KOPT-K1 (cell line): ENCODE data around the gene FOXF2.

Source experiments
- H3K27ac ChIP-seq: fragments of 200-600 bp; sonication (generic); 2 replicates; pipeline ENCODE4 v1.5.1; 2016; ENCODE audit warnings: antibody characterized with exemption, mild to moderate bottlenecking, low read depth, low read length; ENCODE audit not compliant: poor library complexity, severe bottlenecking
- H3K36me3 ChIP-seq: fragments of 200-600 bp; sonication (generic); 2 replicates; pipeline ENCODE4 v1.5.1; 2017; ENCODE audit warnings: antibody characterized with exemption, mild to moderate bottlenecking, low read length, moderate library complexity; ENCODE audit not compliant: insufficient read depth
- H3K9me3 ChIP-seq: fragments of 200-600 bp; sonication (generic); 2 replicates; pipeline ENCODE4 v1.5.1; 2017; ENCODE audit warnings: antibody characterized with exemption, low read length, mild to moderate bottlenecking; ENCODE audit not compliant: insufficient read depth, poor library complexity, severe bottlenecking

The FOXF2 gene

GRCh38 chr6:1383729-1384548, 5.4 kb upstream of the FOXF2 start:
- no peak overlapping the region for H3K27ac ChIP-seq
- no peaks in the 10 kb centered on the region for H3K36me3 ChIP-seq
- no peaks in the 10 kb centered on the region for H3K9me3 ChIP-seq

GRCh38 chr6:1384549-1385128, 4.7 kb upstream of the FOXF2 start:
- Histone ChIP-seq H3K9me3 (no peaks in the 10 kb centered on the region), H3K36me3 (no peaks in the 10 kb centered on the region), H3K27ac (no peak overlapping the region)

GRCh38 chr6:1385129-1386037, 4.0 kb upstream of the FOXF2 start:
- no peaks in the 10 kb centered on the region for H3K9me3 ChIP-seq
- H3K36me3 ChIP-seq, result no peaks in the 10 kb centered on the region
- no peak overlapping the region for H3K27ac ChIP-seq

GRCh38 chr6:1386038-1386709, 3.2 kb upstream of the FOXF2 start:
- Histone ChIP-seq H3K36me3 (no peaks in the 10 kb centered on the region), H3K9me3 (no peaks in the 10 kb centered on the region), H3K27ac (no peak overlapping the region)

- H3K36me3 ChIP-seq, result no peaks in the 10 kb centered on the region
- no peak overlapping the region for H3K27ac ChIP-seq
- H3K9me3 ChIP-seq, result no peaks in the 10 kb centered on the region
These were observed 1.9 kb upstream of the FOXF2 start for GRCh38 chr6:1387538-1387875.

- Histone ChIP-seq H3K9me3 (no peaks in the 10 kb centered on the region), H3K27ac (no peak overlapping the region), H3K36me3 (no peaks in the 10 kb centered on the region)
These were observed 1.3 kb upstream of the FOXF2 start for GRCh38 chr6:1387876-1388629.

GRCh38 chr6:1388630-1389368, 577 bp upstream of the FOXF2 start:
- H3K36me3 ChIP-seq, result no peaks in the 10 kb centered on the region
- no peak overlapping the region for H3K27ac ChIP-seq
- no peaks in the 10 kb centered on the region for H3K9me3 ChIP-seq

GRCh38 chr6:1390133-1390945, 963 bp downstream of the FOXF2 start:
- Histone ChIP-seq H3K36me3 (no peaks in the 10 kb centered on the region), H3K27ac (no peak overlapping the region)

GRCh38 chr6:1390946-1391799, 1.8 kb downstream of the FOXF2 start:
- Histone ChIP-seq H3K36me3 (no peaks in the 10 kb centered on the region), H3K27ac (no peak overlapping the region)

More at GRCh38 chr6:1390133-1390945, 963 bp downstream of the FOXF2 start:
- H3K9me3 ChIP-seq, result no peaks in the 10 kb centered on the region

GRCh38 chr6:1391800-1392309, 2.5 kb downstream of the FOXF2 start:
- Histone ChIP-seq H3K27ac (no peak overlapping the region), H3K36me3 (no peaks in the 10 kb centered on the region), H3K9me3 (no peaks in the 10 kb centered on the region)

More at GRCh38 chr6:1390946-1391799, 1.8 kb downstream of the FOXF2 start:
- H3K9me3 ChIP-seq, result no peaks in the 10 kb centered on the region

- Histone ChIP-seq H3K27ac (no peak overlapping the region), H3K36me3 (no peaks in the 10 kb centered on the region), H3K9me3 (no peaks in the 10 kb centered on the region)
These were observed 3.7 kb downstream of the FOXF2 start for GRCh38 chr6:1392813-1393640.
